Dedifferentiated amniotic fluid mesenchymal stem cell (primary cell): ENCODE data around the gene ALB.

ENCODE experiments used
- DNase-seq: peaks from one replicate; pipeline ENCODE4 v3.0.0-alpha.2; 2016; ENCODE audit errors: extremely low spot score

Gene ALB

GRCh38 chr4:73451981-73452747 lies 48.1 kb downstream of the ALB start:
- no peak for DNase-seq

GRCh38 chr4:73452953-73453700 lies 49.0 kb downstream of the ALB start:
- DNase-seq = no peak

- DNase-seq = no peak
Observed at GRCh38 chr4:73453701-73454005, 49.6 kb downstream of the ALB start.

- DNase-seq = no peak
Observed at GRCh38 chr4:73454920-73455319, 50.8 kb downstream of the ALB start.

GRCh38 chr4:73456177-73457022 lies 52.3 kb downstream of the ALB start:
- no peak for DNase-seq

GRCh38 chr4:73458184-73459047 lies 54.3 kb downstream of the ALB start:
- no peak for DNase-seq

GRCh38 chr4:73459048-73459421 lies 54.9 kb downstream of the ALB start:
- no peak for DNase-seq

- no peak for DNase-seq
Observed at GRCh38 chr4:73460913-73461522, 56.9 kb downstream of the ALB start.

GRCh38 chr4:73468170-73468569 lies 64.1 kb downstream of the ALB start:
- no peak for DNase-seq

GRCh38 chr4:73470728-73471127 lies 66.6 kb downstream of the ALB start:
- DNase-seq = no peak
